T-helper 17 cell (primary cell): ENCODE results near the gene KDM2A. TPM values are rescaled to one million over a fixed set of nuclear protein-coding genes. Genes with fewer than 3 reads are reported as not detected.
A peak's percentile ranks its signal among the peaks of the same experiment; 100 is the strongest.
"Not testable (repeated sequence)": the region's sequence is repeated elsewhere in the genome, so short reads cannot be mapped to it uniquely, and the experiment has no call there.

ENCODE experiments used
- ATAC-seq: fragments of 150-1000 bp; cut with Tn5 transposase; 2 replicates; pipeline ENCODE4 v1.10.0; 2021; ENCODE audit warnings: mild to moderate bottlenecking, moderate library complexity
- DNase-seq, 3 donors: peaks; one replicate each; pipeline versions ENCODE4 v3.0.0 to v3.0.0-alpha.2; 2020 to 2021
- H3K9me3 ChIP-seq: one replicate; pipeline ENCODE4 v1.7.0; 2013; ENCODE audit warnings: low read length, mild to moderate bottlenecking; ENCODE audit not compliant: control insufficient read depth, poor library complexity, severe bottlenecking
- H3K27ac Mint-ChIP-seq: one replicate; pipeline ENCODE4 v1.8.0; 2022; ENCODE audit warnings: mild to moderate bottlenecking, moderate library complexity, mixed read lengths
- H3K27me3 Mint-ChIP-seq: one replicate; pipeline ENCODE4 v1.8.0; 2022; ENCODE audit warnings: mixed read lengths
- H3K36me3 Mint-ChIP-seq: one replicate; pipeline ENCODE4 v1.8.0; 2022; ENCODE audit warnings: low read depth, mixed read lengths
- H3K4me1 Mint-ChIP-seq: one replicate; pipeline ENCODE4 v1.8.0; 2022; ENCODE audit warnings: mild to moderate bottlenecking, mixed read lengths
- H3K4me3 Mint-ChIP-seq: one replicate; pipeline ENCODE4 v1.8.0; 2022; ENCODE audit warnings: mild to moderate bottlenecking, moderate library complexity, mixed read lengths
- total RNA-seq, 4 donors: library from RNA in 2 of 4; stranded (reverse) in 2 of 4; gene quantifications; one replicate each; pipeline ENCODE4 v1.2.3 and lab custom pipeline; 2022 to 2026

KDM2A gene
- total RNA-seq, 2 donors from 2014 or later, result 366 to 425 TPM

- Mint-ChIP-seq H3K4me3 (no peak overlapping the region), H3K36me3 (no peaks in the 10 kb centered on the region), H3K27ac (peak overlapping the region; percentile 75), H3K4me1 (peaks cover 43% of the 10 kb centered on the region), H3K27me3 (no peaks in the 10 kb centered on the region)
- no peaks in the 10 kb centered on the region for H3K9me3 ChIP-seq
- no peak for DNase-seq
- peak; percentile 33 for ATAC-seq
Measured at GRCh38 chr11:67160872-67161783, 42.1 kb downstream of the KDM2A start.

- ATAC-seq, result no peak
- peaks cover 45% of the 10 kb centered on the region for H3K4me1 Mint-ChIP-seq
- no peak for DNase-seq
- no peak overlapping the region for H3K27ac Mint-ChIP-seq
- H3K27me3 Mint-ChIP-seq, result no peaks in the 10 kb centered on the region
- no peaks in the 10 kb centered on the region for H3K9me3 ChIP-seq
- no peak overlapping the region for H3K4me3 Mint-ChIP-seq
- no peaks in the 10 kb centered on the region for H3K36me3 Mint-ChIP-seq
Measured at GRCh38 chr11:67163006-67163405, 43.9 kb downstream of the KDM2A start.

GRCh38 chr11:67165623-67166022 lies 46.6 kb downstream of the KDM2A start:
- Mint-ChIP-seq H3K27me3 (no peaks in the 10 kb centered on the region), H3K36me3 (no peaks in the 10 kb centered on the region), H3K4me3 (no peak overlapping the region), H3K4me1 (peaks cover 29% of the 10 kb centered on the region), H3K27ac (peak overlapping the region; percentile 39)
- no peak for ATAC-seq
- no peaks in the 10 kb centered on the region for H3K9me3 ChIP-seq
- no peak for DNase-seq

- H3K27me3 Mint-ChIP-seq, result no peaks in the 10 kb centered on the region
- peaks cover 31% of the 10 kb centered on the region for H3K4me1 Mint-ChIP-seq
- H3K27ac Mint-ChIP-seq, result peak overlapping the region; percentile 39
- no peaks in the 10 kb centered on the region for H3K36me3 Mint-ChIP-seq
- no peak for DNase-seq
- ATAC-seq, result no peak
- H3K9me3 ChIP-seq, result no peaks in the 10 kb centered on the region
- H3K4me3 Mint-ChIP-seq, result no peak overlapping the region
Measured at GRCh38 chr11:67167091-67167490, 48.0 kb downstream of the KDM2A start.

GRCh38 chr11:67167719-67168118 lies 48.7 kb downstream of the KDM2A start:
- Mint-ChIP-seq H3K4me3 (no peak overlapping the region), H3K27ac (no peak overlapping the region), H3K4me1 (peaks cover 31% of the 10 kb centered on the region), H3K36me3 (no peaks in the 10 kb centered on the region), H3K27me3 (no peaks in the 10 kb centered on the region)
- no peak for DNase-seq
- ATAC-seq, result no peak
- H3K9me3 ChIP-seq, result no peaks in the 10 kb centered on the region

- not testable (repeated sequence) for H3K9me3 ChIP-seq, H3K4me3 Mint-ChIP-seq, ATAC-seq, DNase-seq, H3K27ac Mint-ChIP-seq, H3K36me3 Mint-ChIP-seq, H3K27me3 Mint-ChIP-seq
- peaks cover 24% of the 10 kb centered on the region for H3K4me1 Mint-ChIP-seq
Measured at GRCh38 chr11:67168911-67169310, 49.8 kb downstream of the KDM2A start.

GRCh38 chr11:67174311-67174710 lies 55.2 kb downstream of the KDM2A start:
- DNase-seq (no peak), ATAC-seq (no peak)
- H3K4me1 Mint-ChIP-seq, result peaks cover 17% of the 10 kb centered on the region

GRCh38 chr11:67177399-67178281 lies 58.6 kb downstream of the KDM2A start:
- Mint-ChIP-seq H3K36me3 (no peaks in the 10 kb centered on the region), H3K4me1 (peaks cover 10% of the 10 kb centered on the region), H3K27me3 (no peaks in the 10 kb centered on the region), H3K4me3 (no peak overlapping the region), H3K27ac (no peak overlapping the region)
- H3K9me3 ChIP-seq, result no peaks in the 10 kb centered on the region
- ATAC-seq (no peak), DNase-seq (no peak)

More at GRCh38 chr11:67174311-67174710, 55.2 kb downstream of the KDM2A start:
- Mint-ChIP-seq H3K27ac (no peak overlapping the region), H3K27me3 (no peaks in the 10 kb centered on the region), H3K4me3 (no peak overlapping the region), H3K36me3 (no peaks in the 10 kb centered on the region)
- H3K9me3 ChIP-seq, result no peaks in the 10 kb centered on the region

GRCh38 chr11:67178421-67178820 lies 59.4 kb downstream of the KDM2A start:
- Mint-ChIP-seq H3K4me1 (peaks cover 10% of the 10 kb centered on the region), H3K4me3 (no peak overlapping the region), H3K27ac (peak overlapping the region; percentile 51), H3K27me3 (no peaks in the 10 kb centered on the region), H3K36me3 (no peaks in the 10 kb centered on the region)
- DNase-seq, result no peak
- ATAC-seq, result no peak
- no peaks in the 10 kb centered on the region for H3K9me3 ChIP-seq

- Mint-ChIP-seq H3K36me3 (no peaks in the 10 kb centered on the region), H3K27ac (peak overlapping the region; percentile 51), H3K27me3 (no peaks in the 10 kb centered on the region), H3K4me1 (peaks cover 10% of the 10 kb centered on the region), H3K4me3 (no peak overlapping the region)
- ATAC-seq, result no peak
- H3K9me3 ChIP-seq, result no peaks in the 10 kb centered on the region
- DNase-seq, result no peak
Measured at GRCh38 chr11:67178878-67179277, 59.8 kb downstream of the KDM2A start.

GRCh38 chr11:67179892-67180490 lies 60.9 kb downstream of the KDM2A start:
- peaks cover 8% of the 10 kb centered on the region for H3K4me1 Mint-ChIP-seq
- no peak for DNase-seq
- no peak for ATAC-seq
- H3K27ac Mint-ChIP-seq, result peak overlapping the region; percentile 51
- H3K27me3 Mint-ChIP-seq, result no peaks in the 10 kb centered on the region
- no peak overlapping the region for H3K4me3 Mint-ChIP-seq
- H3K36me3 Mint-ChIP-seq, result peaks cover 5% of the 10 kb centered on the region
- H3K9me3 ChIP-seq, result no peaks in the 10 kb centered on the region

- H3K36me3 Mint-ChIP-seq, result no peaks in the 10 kb centered on the region
- no peak overlapping the region for H3K27ac Mint-ChIP-seq
- no peaks in the 10 kb centered on the region for H3K27me3 Mint-ChIP-seq
- ATAC-seq (no peak), DNase-seq (no peak)
- no peaks in the 10 kb centered on the region for H3K9me3 ChIP-seq
- H3K4me3 Mint-ChIP-seq, result no peak overlapping the region
- H3K4me1 Mint-ChIP-seq, result peaks cover 6% of the 10 kb centered on the region
Measured at GRCh38 chr11:67194096-67194495, 75.0 kb downstream of the KDM2A start.

- Mint-ChIP-seq H3K4me1 (peaks cover 4% of the 10 kb centered on the region), H3K4me3 (no peak overlapping the region), H3K27me3 (no peaks in the 10 kb centered on the region), H3K27ac (no peak overlapping the region), H3K36me3 (no peaks in the 10 kb centered on the region)
- no peak for ATAC-seq
- no peak for DNase-seq
- no peaks in the 10 kb centered on the region for H3K9me3 ChIP-seq
Measured at GRCh38 chr11:67195971-67196456, 77.0 kb downstream of the KDM2A start.
